GM19035 (cell line): ENCODE measurements around the gene BHLHA9.

Source experiments
- ATAC-seq: cut with Tn5 transposase; IDR thresholded peaks from one replicate; pipeline ENCODE4 v1.9.1; 2021; ENCODE audit not compliant: unreplicated experiment

The BHLHA9 gene

GRCh38 chr17:1251866-1252608 lies 18.2 kb upstream of the BHLHA9 start:
- no peak for ATAC-seq

DNA sequence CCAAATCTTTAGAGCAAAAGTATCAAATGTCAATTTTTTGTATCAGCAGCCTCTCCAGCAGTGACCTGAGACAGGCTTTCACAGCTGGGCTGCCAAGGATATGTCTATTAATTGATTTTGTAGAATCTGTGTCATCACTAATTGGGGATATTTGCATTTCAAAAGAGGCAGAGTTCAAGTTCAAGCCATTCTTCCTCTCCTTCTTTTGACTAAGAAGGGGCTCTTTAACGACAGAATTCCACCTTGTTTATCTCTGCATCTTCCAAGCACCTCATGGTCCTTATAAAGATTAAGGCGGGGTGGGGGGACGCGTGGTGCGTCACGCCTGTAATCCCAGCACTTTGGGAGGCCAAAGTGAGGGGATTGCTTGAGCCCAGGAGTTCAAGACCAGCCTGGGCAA lies 15.2 kb upstream of the BHLHA9 start:
- ATAC-seq, result no peak

GRCh38 chr17:1256699-1257098 lies 13.5 kb upstream of the BHLHA9 start:
- no peak for ATAC-seq

DNA sequence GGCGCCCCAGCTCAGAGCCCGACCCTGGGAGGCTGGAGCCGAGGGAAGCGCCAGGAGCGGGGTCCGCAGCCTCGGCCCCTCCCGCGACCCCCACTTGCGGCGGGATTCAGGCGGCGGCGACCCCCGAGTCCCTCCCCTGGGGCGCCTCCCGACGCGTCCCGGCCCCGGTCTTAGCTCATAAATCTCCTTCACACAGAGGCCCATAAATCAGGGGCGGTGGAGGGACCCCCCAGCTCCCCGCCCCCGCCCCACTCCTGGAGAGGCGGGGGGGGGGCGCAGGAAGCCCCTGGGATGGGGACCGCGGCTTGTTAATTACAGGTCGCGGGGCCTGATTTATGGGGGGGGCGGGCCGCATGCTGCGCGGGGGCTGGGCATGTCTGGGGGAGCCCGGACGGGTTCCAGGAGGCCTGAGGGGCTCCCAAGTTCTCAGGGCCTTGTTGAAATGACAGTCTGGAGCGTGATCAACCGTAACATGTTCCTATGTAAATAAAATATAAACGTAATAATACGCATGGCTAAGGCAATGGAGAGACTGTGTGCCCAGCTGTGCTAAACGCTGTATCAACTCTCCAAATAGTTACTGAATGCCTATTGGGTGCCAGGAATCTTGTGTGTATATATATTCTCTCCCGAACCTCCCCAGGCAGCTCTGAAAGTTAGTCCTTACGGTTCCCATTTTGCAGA lies 10.0 kb upstream of the BHLHA9 start:
- no peak for ATAC-seq

DNA sequence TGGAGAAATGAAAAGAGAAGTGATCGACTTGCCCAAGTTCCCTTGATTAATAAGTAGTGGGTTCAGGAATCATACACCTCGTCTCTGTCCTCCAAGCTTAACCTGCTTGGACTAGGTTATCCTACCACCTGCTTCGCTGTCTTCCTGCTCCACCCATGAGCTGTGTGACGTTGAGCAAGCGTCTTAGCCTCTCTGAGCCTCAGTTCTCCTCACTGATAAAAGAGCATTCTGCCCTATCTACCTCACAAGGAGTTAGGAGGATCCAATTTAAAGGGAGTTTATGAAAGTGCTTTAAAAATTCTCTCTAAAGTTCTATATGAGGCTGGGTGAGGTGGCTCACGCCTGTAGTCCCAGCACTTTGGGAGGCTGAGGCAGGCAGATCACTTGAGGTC lies 9.5 kb upstream of the BHLHA9 start:
- ATAC-seq, result no peak

DNA sequence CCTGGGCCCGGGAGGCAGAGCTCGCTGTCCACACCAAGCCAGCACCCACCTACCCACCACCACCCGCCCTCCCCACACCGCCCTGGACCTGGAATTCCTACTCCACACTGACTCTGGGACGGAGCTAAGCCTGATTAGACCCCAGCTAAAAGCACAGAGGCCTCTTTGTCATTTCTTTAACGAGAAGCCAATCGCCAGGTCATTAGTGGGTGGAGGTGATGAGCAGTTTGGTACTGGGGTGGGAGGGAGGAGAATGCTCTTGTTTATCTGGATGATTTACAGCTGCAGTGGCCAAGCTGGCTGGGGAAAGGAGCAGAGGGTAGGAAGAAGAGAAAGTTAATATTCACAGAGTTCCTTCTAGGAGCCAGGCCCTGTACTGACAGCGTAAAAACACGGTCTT lies 6.0 kb upstream of the BHLHA9 start:
- ATAC-seq, result no peak

DNA sequence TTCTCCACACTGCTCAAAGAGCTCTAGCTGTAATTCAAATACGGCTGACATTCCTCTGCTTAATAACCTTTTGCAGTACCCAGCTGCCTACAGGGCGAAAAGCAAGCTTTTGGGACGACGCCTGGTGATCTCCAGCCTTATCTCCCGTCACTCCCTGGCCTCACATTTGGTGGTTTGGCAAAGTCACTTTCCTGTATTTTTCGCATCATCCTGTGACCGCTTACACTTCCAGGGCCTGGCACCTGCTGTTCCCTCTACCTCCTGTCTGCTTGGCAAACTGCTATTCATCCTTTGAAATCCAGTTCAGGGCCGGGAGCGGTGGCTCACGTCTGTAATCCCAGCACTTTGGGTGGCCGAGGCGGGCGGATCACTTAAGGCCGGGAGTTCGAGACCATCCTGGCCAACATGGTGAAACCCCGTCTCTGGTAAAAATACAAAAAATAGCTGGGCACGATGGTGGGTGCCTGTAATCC lies 2.7 kb upstream of the BHLHA9 start:
- ATAC-seq, result no peak

GRCh38 chr17:1271030-1271423 lies 783 bp downstream of the BHLHA9 start:
- no peak for ATAC-seq

- no peak for ATAC-seq
Observed at GRCh38 chr17:1271441-1271840, 1.2 kb downstream of the BHLHA9 start.

DNA sequence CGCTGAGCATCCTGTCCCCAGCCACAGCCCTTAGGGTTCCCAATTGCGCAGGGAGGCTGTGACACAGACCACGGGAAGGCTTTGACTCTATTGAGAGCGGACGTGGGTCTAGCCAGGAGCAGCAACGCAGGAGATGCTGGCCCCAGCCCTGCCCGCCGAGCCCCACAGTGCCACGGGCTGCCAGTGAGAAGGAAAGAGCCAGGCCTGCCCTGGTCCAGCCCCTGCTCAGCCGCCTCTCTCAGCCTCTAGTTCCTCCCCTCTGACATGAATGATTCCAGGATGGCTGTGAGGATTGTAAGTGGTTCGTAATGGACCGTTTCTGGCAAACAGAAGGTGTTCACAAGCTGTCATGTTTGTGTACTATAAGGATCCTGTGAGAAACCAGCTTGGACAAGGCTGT lies 2.5 kb downstream of the BHLHA9 start:
- ATAC-seq, result no peak

DNA sequence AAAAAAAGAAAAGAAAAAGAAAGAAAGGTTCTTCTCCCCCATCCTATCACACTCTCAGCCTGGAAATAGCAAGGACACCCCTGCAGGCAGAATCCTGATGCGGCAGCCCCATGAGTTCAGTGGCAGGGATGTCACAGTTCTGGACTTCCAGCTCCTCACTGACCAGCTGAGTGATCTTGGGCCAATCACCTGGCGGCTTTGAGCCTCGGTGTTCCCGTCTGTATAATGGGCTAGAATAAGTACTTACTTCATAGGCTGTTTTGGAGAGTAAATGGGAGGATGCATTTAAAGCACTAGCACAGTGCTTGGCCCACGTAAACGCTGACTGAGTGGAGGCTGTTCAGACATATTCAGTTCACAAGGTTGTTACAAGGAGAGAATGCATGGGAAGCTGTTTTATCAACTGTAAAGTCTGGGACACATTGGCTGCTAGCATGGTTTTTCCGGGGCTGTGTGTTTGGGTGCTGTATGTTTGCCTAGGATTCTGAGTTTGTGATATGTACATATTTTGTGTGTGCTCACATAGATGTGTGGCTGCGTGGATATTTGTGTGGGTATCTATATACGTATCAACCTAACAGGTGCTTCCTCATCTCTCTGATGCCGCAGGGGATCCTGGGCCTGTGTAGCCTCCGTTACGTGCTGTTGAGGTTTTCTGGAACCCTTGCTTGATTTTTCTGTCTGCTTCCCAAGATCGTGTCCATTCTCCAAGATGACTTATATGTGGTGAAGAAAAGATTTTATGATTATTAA lies 3.4 kb downstream of the BHLHA9 start:
- no peak for ATAC-seq

GRCh38 chr17:1274245-1274608 lies 4.0 kb downstream of the BHLHA9 start:
- no peak for ATAC-seq

- ATAC-seq, result no peak
Observed at GRCh38 chr17:1275205-1275961, 5.1 kb downstream of the BHLHA9 start.

- no peak for ATAC-seq
Observed at GRCh38 chr17:1275962-1276736, 5.9 kb downstream of the BHLHA9 start.

DNA sequence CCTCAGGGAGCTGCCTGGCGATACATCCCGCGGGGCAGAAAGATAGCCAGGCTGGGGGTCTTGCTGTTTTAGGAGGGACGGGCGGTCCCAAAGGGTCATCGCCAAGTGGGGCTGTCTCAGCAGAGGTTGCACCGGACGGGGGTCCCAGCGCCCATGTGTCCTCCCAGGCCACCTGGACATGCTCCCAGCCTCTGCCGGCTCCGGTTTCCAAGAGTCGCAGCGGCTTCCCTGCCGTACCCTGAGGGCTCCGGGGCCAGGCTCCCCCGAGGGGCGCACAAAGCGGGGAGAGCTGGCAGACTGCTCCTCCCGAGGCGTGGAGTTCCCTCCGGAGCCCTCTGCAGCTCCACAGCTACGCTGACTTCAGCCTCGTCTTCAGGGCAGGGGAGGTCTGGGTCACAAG lies 10.4 kb downstream of the BHLHA9 start:
- no peak for ATAC-seq

DNA sequence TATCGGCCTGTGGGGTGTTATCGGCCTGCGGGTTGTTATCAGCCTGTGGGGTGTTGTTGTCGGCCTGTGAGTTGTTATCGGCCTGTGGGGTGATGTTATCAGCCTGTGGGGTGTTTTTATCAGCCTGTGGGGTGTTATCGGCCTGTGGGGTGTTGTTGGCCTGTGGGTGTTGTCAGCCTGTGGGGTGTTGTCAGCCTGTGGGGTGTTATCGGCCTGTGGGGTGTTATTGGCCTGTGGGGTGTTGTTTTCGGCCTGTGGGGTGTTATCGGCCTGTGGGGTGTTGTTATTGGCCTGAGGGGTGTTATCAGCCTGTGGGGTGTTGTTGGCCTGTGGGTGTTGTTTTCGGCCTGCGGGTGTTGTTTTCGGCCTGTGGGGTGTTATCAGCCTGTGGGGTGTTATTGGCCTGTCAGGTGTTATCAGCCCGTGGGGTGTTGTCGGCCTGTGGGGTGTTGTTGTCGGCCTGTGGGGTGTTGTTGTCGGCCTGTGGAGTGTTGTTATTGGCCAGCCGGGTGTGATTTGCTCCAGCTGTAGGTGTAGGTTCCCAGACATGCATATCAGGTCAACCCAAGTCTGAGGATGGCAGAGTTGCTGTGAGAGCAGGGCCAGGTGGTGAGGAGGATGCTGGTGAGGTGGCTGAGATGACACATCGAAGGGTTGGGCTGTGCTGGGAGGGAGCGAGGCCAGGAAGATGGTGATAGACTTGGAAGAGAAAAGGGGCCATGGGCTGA lies 16.3 kb downstream of the BHLHA9 start:
- no peak for ATAC-seq

DNA sequence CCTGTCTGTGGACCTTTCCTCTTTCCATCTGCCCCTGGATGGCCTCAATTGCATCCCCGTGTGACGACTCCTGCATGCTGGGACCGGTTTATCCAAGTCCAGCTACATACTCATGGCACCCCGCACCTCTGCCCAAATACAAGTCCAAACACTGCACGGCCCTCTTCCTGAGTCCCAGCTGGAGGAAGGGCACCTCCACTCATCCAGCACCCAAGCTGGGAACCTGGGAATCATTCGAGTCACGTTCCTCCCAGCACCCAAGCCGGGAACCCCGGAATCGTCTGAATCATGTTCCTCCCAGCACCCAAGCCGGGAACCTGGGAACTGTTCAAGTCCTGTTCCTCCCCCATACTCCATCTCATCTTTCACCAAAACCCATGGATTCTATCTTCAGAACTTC lies 19.5 kb downstream of the BHLHA9 start:
- no peak for ATAC-seq

DNA sequence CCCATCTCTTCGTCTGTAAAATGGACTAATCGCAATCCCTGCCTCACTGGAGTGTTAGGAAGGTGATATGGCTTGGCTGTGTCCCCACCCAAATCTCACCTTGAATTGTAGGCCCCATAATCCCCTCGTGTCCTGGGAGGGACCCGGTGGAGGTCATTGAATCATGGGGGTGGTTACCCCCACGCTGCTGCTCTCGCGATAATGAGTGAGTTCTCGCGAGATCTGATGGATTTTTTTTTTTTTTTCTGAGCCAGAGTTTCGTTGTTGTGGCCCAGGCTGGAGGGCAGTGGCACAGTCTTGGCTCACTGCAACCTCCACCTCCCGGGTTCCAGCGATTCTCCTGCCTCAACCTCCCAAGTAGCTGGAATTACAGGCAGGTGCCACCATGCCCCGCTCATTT lies 20.4 kb downstream of the BHLHA9 start:
- no peak for ATAC-seq

DNA sequence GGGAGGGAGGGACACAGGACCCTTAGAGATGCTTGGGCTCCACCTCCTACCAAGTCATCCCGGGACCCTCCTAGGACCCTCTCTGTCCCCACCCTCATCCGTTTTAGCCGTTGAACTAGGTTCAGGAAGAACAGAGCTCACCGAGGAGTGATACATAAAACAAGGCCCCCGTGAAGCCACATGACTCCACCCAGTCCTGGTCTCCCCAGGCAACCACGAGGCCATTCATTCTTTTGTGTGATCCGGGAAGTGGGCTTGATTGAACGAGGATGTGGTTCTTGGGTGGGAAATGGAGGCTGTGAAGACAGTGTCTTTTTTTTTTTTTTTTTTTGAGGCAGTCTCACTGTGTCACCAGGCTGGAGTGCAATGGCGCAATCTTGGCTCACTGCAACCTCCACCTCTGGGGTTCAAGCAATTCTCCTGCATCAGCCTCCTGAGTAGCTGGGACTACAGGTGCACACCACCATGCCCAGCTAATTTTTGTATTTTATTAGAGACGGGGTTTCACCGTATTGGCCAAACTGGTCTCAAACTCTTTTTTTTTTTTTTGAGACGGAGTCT lies 24.0 kb downstream of the BHLHA9 start:
- no peak for ATAC-seq

GRCh38 chr17:1298606-1299005 lies 28.4 kb downstream of the BHLHA9 start:
- ATAC-seq, result no peak
